Measurements from ENCODE around the gene TEX9.
"Not testable (repeated sequence)": the region's sequence is repeated elsewhere in the genome, so short reads cannot be mapped to it uniquely, and the experiment has no call there.

The TEX9 gene

GRCh38 chr15:56367156-56367555 lies 1.9 kb downstream of the TEX9 start:
- DNase-seq: no peak

- DNase-seq: no peak
These were observed 4.0 kb downstream of the TEX9 start for GRCh38 chr15:56369234-56369633.

GRCh38 chr15:56371495-56372147 lies 6.4 kb downstream of the TEX9 start:
- no peak for DNase-seq

- not testable (repeated sequence) for DNase-seq
These were observed 9.5 kb downstream of the TEX9 start for GRCh38 chr15:56374693-56375092.

GRCh38 chr15:56377822-56378221 lies 12.6 kb downstream of the TEX9 start:
- DNase-seq: not testable (repeated sequence)

GRCh38 chr15:56383010-56383409 lies 17.8 kb downstream of the TEX9 start:
- no peak for DNase-seq

GRCh38 chr15:56385908-56386307 lies 20.7 kb downstream of the TEX9 start:
- DNase-seq: no peak

- no peak for DNase-seq
These were observed 25.6 kb downstream of the TEX9 start for GRCh38 chr15:56390739-56391267.

GRCh38 chr15:56393277-56393676 lies 28.1 kb downstream of the TEX9 start:
- no peak for DNase-seq

GRCh38 chr15:56394909-56395308 lies 29.7 kb downstream of the TEX9 start:
- no peak for DNase-seq

- DNase-seq: not testable (repeated sequence)
These were observed 32.1 kb downstream of the TEX9 start for GRCh38 chr15:56397325-56397724.

GRCh38 chr15:56399209-56399608 lies 34.0 kb downstream of the TEX9 start:
- not testable (repeated sequence) for DNase-seq

GRCh38 chr15:56410721-56411120 lies 45.5 kb downstream of the TEX9 start:
- DNase-seq: no peak

GRCh38 chr15:56411122-56411749 lies 46.0 kb downstream of the TEX9 start:
- DNase-seq: no peak

GRCh38 chr15:56413114-56413733 lies 48.0 kb downstream of the TEX9 start:
- not testable (repeated sequence) for DNase-seq

GRCh38 chr15:56425276-56425675 lies 60.0 kb downstream of the TEX9 start:
- no peak for DNase-seq

GRCh38 chr15:56425976-56426375 lies 60.8 kb downstream of the TEX9 start:
- no peak for DNase-seq

GRCh38 chr15:56428821-56429458 lies 63.7 kb downstream of the TEX9 start:
- DNase-seq: no peak

GRCh38 chr15:56432304-56432703 lies 67.1 kb downstream of the TEX9 start:
- no peak for DNase-seq

- DNase-seq: no peak
These were observed 75.1 kb downstream of the TEX9 start for GRCh38 chr15:56440214-56440770.

GRCh38 chr15:56442354-56442753 lies 77.1 kb downstream of the TEX9 start:
- no peak for DNase-seq

GRCh38 chr15:56445746-56446145 lies 80.5 kb downstream of the TEX9 start:
- no peak for DNase-seq

- no peak for DNase-seq
These were observed 89.6 kb downstream of the TEX9 start for GRCh38 chr15:56454836-56455235.

Data from CD4-positive, alpha-beta T cell treated with Interleukin-15 for 1 hour (primary cell).